ENCODE results near the gene UBE2D2. TPM values are rescaled to one million over a fixed set of nuclear protein-coding genes. Genes with fewer than 3 reads are reported as not detected.

UBE2D2 gene
- polyA plus RNA-seq, 3 donors: 41.2 to 167 (median 133) TPM

DNA sequence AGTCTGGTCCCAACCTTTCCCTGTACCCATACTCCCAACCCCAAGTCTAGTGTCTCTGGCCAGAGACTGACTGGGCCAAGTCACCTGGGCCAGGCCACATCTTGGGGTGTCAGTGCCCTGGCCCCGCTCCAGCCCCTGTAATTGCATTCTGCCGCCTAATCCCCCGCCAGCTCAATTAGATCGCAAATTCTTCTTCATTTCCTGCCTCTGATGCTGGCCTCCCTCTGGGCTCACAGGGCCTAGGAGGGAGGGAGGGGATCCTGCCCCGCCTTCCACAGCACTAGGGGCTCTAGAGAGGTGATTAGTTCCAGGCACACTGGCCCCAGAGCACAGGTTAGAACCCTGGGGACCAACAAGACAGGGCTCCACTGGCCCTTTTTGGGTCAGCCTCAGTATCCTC lies 92.5 kb downstream of the UBE2D2 start:
- H3K36me3 ChIP-seq (replicated peaks in 1 of 2; ENCODE audit: control insufficient read depth in 1 of 2, insufficient read depth in 2 of 2, low read length in 2 of 2): no peaks in the 10 kb centered on the region
- Mint-ChIP-seq H3K27me3 (ENCODE audit: low read depth in 3 of 3) (peaks cover 32 to 69% (median 46%) of the 10 kb centered on the region in 3 donors), H3K4me3 (peak overlapping the region; percentile 27 to 46), H3K27ac (peak overlapping the region in 2 of 7 donors; percentile 54 to 69), H3K4me1 (peaks cover 65% of the 10 kb centered on the region), H3K9me3 (peaks cover 0 to 17% (median 3%) of the 10 kb centered on the region in 7 donors), H3K36me3 (peaks cover 22 to 40% of the 10 kb centered on the region in 2 donors)
- peaks cover 53% of the 10 kb centered on the region for H4K20me1 ChIP-seq (ENCODE audit: insufficient read depth, low read length)
- H3K9ac ChIP-seq (ENCODE audit: insufficient read depth, low read length, poor library complexity, severe bottlenecking): no peak overlapping the region
- WGBS (ENCODE audit: insufficient coverage): 40% methylated on average over 1 of the region's 5 CpGs
- TF ChIP-seq, protein P1, sequence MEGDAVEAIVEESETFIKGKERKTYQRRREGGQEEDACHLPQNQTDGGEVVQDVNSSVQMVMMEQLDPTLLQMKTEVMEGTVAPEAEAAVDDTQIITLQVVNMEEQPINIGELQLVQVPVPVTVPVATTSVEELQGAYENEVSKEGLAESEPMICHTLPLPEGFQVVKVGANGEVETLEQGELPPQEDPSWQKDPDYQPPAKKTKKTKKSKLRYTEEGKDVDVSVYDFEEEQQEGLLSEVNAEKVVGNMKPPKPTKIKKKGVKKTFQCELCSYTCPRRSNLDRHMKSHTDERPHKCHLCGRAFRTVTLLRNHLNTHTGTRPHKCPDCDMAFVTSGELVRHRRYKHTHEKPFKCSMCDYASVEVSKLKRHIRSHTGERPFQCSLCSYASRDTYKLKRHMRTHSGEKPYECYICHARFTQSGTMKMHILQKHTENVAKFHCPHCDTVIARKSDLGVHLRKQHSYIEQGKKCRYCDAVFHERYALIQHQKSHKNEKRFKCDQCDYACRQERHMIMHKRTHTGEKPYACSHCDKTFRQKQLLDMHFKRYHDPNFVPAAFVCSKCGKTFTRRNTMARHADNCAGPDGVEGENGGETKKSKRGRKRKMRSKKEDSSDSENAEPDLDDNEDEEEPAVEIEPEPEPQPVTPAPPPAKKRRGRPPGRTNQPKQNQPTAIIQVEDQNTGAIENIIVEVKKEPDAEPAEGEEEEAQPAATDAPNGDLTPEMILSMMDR (IDR thresholded peaks at IDR 0.05): no peak
- no peak overlapping the region for H3K27ac ChIP-seq (ENCODE audit: low read depth in 1 of 2, low read length in 2 of 2)
- peaks cover 5 to 41% of the 10 kb centered on the region in 2 donors for H3K27me3 ChIP-seq (ENCODE audit: control insufficient read depth in 2 of 2, insufficient read depth in 2 of 2, low read length in 2 of 2)
- no peak for DNase-seq
- peaks cover 78% of the 10 kb centered on the region for H3K79me2 ChIP-seq (ENCODE audit: insufficient read depth, low read length)
- intact Hi-C loops (cut with micrococcal nuclease): no loop called here
- no peaks in the 10 kb centered on the region for H3K9me3 ChIP-seq (replicated peaks in 1 of 2; ENCODE audit: control insufficient read depth in 1 of 2, insufficient read depth in 1 of 2, low read length in 2 of 2)
- H3K4me1 ChIP-seq (ENCODE audit: control insufficient read depth in 1 of 2, insufficient read depth in 2 of 2, low read length in 2 of 2): peaks cover 59 to 71% of the 10 kb centered on the region in 2 donors
- no peak overlapping the region for H2AFZ ChIP-seq (ENCODE audit: insufficient read depth, low read depth, low read length, poor library complexity, severe bottlenecking)
- no peak overlapping the region for H3K4me3 ChIP-seq (replicated peaks in 1 of 3; ENCODE audit: low read depth in 2 of 3, low read length in 3 of 3)
- no peak overlapping the region for H3K4me2 ChIP-seq (replicated peaks; ENCODE audit: extremely low read depth, low read length, poor library complexity, severe bottlenecking)

DNA sequence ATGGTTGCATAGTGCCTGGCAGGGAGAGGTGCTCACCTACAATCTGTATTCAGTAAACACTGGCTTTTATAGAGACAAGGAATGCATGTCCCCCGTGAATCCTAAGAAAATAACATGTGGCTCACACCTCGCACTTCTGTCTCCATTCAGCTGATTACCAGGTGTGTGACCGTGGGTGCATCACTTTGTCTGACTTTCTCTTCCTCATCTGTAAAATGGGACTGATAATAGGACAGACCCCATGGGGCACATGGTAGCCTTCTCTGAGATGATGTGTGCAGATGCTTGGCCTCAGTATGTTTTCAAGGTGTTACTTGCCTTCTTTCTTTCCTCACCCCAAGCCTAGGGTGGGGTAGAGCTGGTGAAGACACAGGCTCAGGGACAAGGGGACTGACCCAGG lies 93.3 kb downstream of the UBE2D2 start:
- DNase-seq: no peak
- H3K79me2 ChIP-seq (ENCODE audit: insufficient read depth, low read length): peaks cover 79% of the 10 kb centered on the region
- H3K4me2 ChIP-seq (replicated peaks; ENCODE audit: extremely low read depth, low read length, poor library complexity, severe bottlenecking): no peak overlapping the region
- H3K36me3 ChIP-seq (replicated peaks in 1 of 2; ENCODE audit: control insufficient read depth in 1 of 2, insufficient read depth in 2 of 2, low read length in 2 of 2): no peaks in the 10 kb centered on the region
- H3K9ac ChIP-seq (ENCODE audit: insufficient read depth, low read length, poor library complexity, severe bottlenecking): no peak overlapping the region
- no peak overlapping the region for H3K27ac ChIP-seq (ENCODE audit: low read depth in 1 of 2, low read length in 2 of 2)
- H3K4me1 Mint-ChIP-seq: peaks cover 71% of the 10 kb centered on the region
- no peak overlapping the region for H2AFZ ChIP-seq (ENCODE audit: insufficient read depth, low read depth, low read length, poor library complexity, severe bottlenecking)
- 71% methylated on average over 1 of the region's 3 CpGs for WGBS (ENCODE audit: insufficient coverage)
- H3K27me3 Mint-ChIP-seq (ENCODE audit: low read depth in 3 of 3): peaks cover 36 to 68% (median 48%) of the 10 kb centered on the region in 3 donors
- H3K4me3 ChIP-seq (replicated peaks in 1 of 3; ENCODE audit: low read depth in 2 of 3, low read length in 3 of 3): no peak overlapping the region
- intact Hi-C loops (cut with micrococcal nuclease): no loop called here
- H3K36me3 Mint-ChIP-seq: peaks cover 28 to 43% of the 10 kb centered on the region in 2 donors
- H3K4me3 Mint-ChIP-seq: peak overlapping the region in 1 of 2 donors; percentile 30
- H3K27ac Mint-ChIP-seq: peak overlapping the region in 1 of 7 donors; percentile 32
- no peaks in the 10 kb centered on the region for H3K9me3 ChIP-seq (replicated peaks in 1 of 2; ENCODE audit: control insufficient read depth in 1 of 2, insufficient read depth in 1 of 2, low read length in 2 of 2)
- TF ChIP-seq, protein P1 (IDR thresholded peaks at IDR 0.05): no peak
- H3K9me3 Mint-ChIP-seq: peaks cover 0 to 17% (median 3%) of the 10 kb centered on the region in 7 donors
- H3K4me1 ChIP-seq (ENCODE audit: control insufficient read depth in 1 of 2, insufficient read depth in 2 of 2, low read length in 2 of 2): peaks cover 63 to 72% of the 10 kb centered on the region in 2 donors
- H4K20me1 ChIP-seq (ENCODE audit: insufficient read depth, low read length): peaks cover 53% of the 10 kb centered on the region
- H3K27me3 ChIP-seq (ENCODE audit: control insufficient read depth in 2 of 2, insufficient read depth in 2 of 2, low read length in 2 of 2): peaks cover 5 to 41% of the 10 kb centered on the region in 2 donors

Data from CD14-positive monocyte (primary cell).